ENCODE results near the gene ENO2.

ENO2 gene

GRCh38 chr12:6921539-6921938 is 7.2 kb downstream of the ENO2 start:
- TF ChIP-seq, protein P1, sequence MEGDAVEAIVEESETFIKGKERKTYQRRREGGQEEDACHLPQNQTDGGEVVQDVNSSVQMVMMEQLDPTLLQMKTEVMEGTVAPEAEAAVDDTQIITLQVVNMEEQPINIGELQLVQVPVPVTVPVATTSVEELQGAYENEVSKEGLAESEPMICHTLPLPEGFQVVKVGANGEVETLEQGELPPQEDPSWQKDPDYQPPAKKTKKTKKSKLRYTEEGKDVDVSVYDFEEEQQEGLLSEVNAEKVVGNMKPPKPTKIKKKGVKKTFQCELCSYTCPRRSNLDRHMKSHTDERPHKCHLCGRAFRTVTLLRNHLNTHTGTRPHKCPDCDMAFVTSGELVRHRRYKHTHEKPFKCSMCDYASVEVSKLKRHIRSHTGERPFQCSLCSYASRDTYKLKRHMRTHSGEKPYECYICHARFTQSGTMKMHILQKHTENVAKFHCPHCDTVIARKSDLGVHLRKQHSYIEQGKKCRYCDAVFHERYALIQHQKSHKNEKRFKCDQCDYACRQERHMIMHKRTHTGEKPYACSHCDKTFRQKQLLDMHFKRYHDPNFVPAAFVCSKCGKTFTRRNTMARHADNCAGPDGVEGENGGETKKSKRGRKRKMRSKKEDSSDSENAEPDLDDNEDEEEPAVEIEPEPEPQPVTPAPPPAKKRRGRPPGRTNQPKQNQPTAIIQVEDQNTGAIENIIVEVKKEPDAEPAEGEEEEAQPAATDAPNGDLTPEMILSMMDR (IDR thresholded peaks at IDR 0.05; ENCODE audit: insufficient read depth, low read length, missing control alignments), result no peak
- DNase-seq (ENCODE audit: low read depth, low spot score), result no peak
- ChIA-PET POLR2A (no interaction called here), CTCF (interaction anchor here (0.9 to 9.0 kb wide), 10 partner anchors 10 to 192 kb away, joined by 3 to 164 read pairs (median 4); partner anchors contain the start of gene C1RL)
- H3K4me3 ChIP-seq (ENCODE audit: low read depth, low read length), result no peak overlapping the region

DNA sequence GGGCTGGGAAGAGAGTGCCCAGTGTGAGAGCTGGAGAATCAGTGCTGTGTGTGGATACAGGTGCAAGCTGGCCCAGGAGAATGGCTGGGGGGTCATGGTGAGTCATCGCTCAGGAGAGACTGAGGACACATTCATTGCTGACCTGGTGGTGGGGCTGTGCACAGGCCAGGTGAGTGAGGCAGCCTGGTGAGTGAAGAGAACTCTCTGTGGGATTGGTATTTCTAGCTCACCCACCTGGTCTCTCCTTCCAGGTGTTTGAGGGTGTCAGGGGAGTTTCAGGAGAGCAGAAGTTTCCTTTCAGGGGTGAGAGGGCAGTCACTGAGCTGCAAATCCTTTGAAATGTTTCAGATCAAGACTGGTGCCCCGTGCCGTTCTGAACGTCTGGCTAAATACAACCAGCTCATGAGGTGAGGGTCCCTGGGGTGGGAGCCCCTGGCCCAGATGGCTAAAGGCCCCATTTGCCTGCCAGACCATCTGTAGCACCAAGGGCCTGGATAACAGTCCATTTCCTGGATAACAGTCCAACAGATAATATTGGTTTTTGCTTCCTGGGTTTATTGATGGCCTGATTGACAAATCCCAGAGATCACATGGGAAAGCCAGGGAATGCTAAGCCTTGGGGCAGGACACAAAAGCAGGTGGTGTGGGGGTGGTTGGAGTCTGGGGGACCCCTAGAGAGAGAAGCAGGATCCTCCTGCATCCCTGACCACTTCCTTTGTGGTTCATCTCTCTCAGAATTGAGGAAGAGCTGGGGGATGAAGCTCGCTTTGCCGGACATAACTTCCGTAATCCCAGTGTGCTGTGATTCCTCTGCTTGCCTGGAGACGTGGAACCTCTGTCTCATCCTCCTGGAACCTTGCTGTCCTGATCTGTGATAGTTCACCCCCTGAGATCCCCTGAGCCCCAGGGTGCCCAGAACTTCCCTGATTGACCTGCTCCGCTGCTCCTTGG is 7.9 kb downstream of the ENO2 start:
- CTCF ChIA-PET, result interaction anchor here (0.9 to 9.0 kb wide), 10 partner anchors 11 to 191 kb away, joined by 3 to 164 read pairs (median 4); partner anchors contain the start of gene C1RL
- H3K4me3 ChIP-seq (ENCODE audit: low read depth, low read length), result no peak overlapping the region
- TF ChIP-seq, protein P1 (IDR thresholded peaks at IDR 0.05; ENCODE audit: insufficient read depth, low read length, missing control alignments), result no peak
- DNase-seq (ENCODE audit: low read depth, low spot score), result no peak
- POLR2A ChIA-PET, result no interaction called here

- TF ChIP-seq, protein P1 (IDR thresholded peaks at IDR 0.05; ENCODE audit: insufficient read depth, low read length, missing control alignments), result no peak
- ChIA-PET CTCF (interaction anchor here (0.8 to 9.0 kb wide), 21 partner anchors 9 to 218 kb away, joined by 3 to 164 read pairs (median 6); partner anchors contain the start of genes C12orf57, C1RL, ENO2 and LRRC23), POLR2A (interaction anchor here (4.6 kb wide), 1 partner anchor 21 kb away, joined by 46 read pairs; the partner anchor contains the start of genes C12orf57 and RNU7-1)
- DNase-seq (ENCODE audit: low read depth, low spot score), result no peak
- H3K4me3 ChIP-seq (ENCODE audit: low read depth, low read length), result no peak overlapping the region; the same call in 1 of the 2 replicates
These were observed 8.8 kb downstream of the ENO2 start for GRCh38 chr12:6923003-6923732.

DNA sequence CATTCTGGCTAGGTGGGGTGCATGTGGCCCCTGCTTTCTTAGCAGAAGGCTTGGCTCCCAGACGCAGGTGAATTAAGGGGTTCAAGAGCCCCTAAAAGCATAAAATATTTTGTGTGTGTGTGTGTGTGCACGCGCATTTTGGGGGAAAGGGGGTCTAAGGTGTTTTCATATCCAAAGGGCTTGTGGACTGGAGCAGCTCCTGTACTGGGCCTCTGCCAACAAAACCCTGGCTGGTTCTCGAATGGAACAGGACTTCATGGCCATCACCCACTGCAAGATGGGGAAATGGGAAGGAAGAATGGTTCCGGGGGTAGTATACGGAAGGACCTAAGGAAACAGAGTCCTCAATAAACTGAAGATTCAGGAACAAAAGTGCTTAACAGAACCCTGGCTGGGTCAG is 9.5 kb downstream of the ENO2 start:
- no peak for DNase-seq (ENCODE audit: low read depth, low spot score)
- POLR2A ChIA-PET, result interaction anchor here (3.4 to 4.6 kb wide), 2 partner anchors 14 to 21 kb away, joined by 18 to 46 read pairs; partner anchors contain the start of genes C12orf57 and RNU7-1
- CTCF ChIA-PET, result interaction anchor here (0.7 to 9.0 kb wide), 25 partner anchors 10 to 223 kb away, joined by 3 to 164 read pairs (median 5); partner anchors contain the start of genes C12orf57, C1RL, ENO2 and LRRC23
- TF ChIP-seq, protein P1 (IDR thresholded peaks at IDR 0.05; ENCODE audit: insufficient read depth, low read length, missing control alignments), result no peak
- H3K4me3 ChIP-seq (ENCODE audit: low read depth, low read length), result no peak overlapping the region

GRCh38 chr12:6925239-6925539 is 10.8 kb downstream of the ENO2 start:
- TF ChIP-seq, protein P1 (IDR thresholded peaks at IDR 0.05; ENCODE audit: insufficient read depth, low read length, missing control alignments), result no peak
- ChIA-PET POLR2A (interaction anchor here (0.6 to 4.6 kb wide), 11 partner anchors 10 to 158 kb away, joined by 3 to 46 read pairs (median 4); partner anchors contain the start of genes C12orf57, ENO2, RNU7-1 and SPSB2), CTCF (interaction anchor here (1.0 to 9.0 kb wide), 18 partner anchors 11 to 188 kb away, joined by 3 to 164 read pairs (median 9); partner anchors contain the start of genes C12orf57, C1S, ENO2 and LPCAT3)
- DNase-seq (ENCODE audit: low read depth, low spot score), result no peak
- H3K4me3 ChIP-seq (ENCODE audit: low read depth, low read length), result no peak overlapping the region; the same call in 1 of the 2 replicates

Measured in AG04449 (cell line).